G401 (cell line): ENCODE measurements around the gene RPL28. TPM values are rescaled to one million over a fixed set of nuclear protein-coding genes. Genes with fewer than 3 reads are reported as not detected.
"Not testable (repeated sequence)": the region's sequence is repeated elsewhere in the genome, so short reads cannot be mapped to it uniquely, and the experiment has no call there.

ENCODE experiments used
- DNase-seq: peaks from one replicate; pipeline ENCODE4 v3.0.0-alpha.2; 2015; ENCODE audit warnings: low spot score
- in situ Hi-C: cut with HindIII; loops from 2 replicates; pipeline ENCODE4 v1.10.0; 2016; ENCODE audit warnings: low sequenced_read_pairs, mixed read lengths
- total RNA-seq: library from RNA; depleted of rRNA; stranded (reverse); fragments of >200 nt; shearing (Covaris generic); gene quantifications from 2 replicates; pipeline ENCODE4 v1.2.3, GENCODE V29; 2014

The RPL28 gene
- total RNA-seq, 1 experiment from 2014 or later: 236 TPM

DNA sequence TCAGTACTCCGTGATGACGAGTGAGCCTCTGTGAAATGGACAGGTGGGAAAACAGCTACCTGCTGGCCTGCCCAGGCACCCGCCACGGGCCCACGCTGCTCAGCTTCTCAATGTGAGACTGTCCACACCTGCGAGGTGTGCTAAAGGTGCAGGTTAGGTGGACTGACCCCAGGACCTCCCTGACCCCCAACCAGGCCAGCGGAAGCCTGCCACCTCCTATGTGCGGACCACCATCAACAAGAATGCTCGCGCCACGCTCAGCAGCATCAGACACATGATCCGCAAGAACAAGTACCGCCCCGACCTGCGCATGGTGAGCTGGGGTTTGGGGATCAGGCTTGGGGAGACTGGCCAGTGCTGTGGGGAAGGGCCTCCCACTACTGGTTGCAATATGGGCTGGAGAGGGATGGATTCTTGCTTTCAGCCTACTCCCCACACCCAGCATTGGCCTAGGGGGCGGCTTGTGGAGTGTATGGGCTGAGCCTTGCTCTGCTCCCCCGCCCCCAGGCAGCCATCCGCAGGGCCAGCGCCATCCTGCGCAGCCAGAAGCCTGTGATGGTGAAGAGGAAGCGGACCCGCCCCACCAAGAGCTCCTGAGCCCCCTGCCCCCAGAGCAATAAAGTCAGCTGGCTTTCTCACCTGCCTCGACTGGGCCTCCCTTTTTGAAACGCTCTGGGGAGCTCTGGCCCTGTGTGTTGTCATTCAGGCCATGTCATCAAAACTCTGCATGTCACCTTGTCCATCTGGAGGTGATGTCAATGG, 2.2 kb downstream of the RPL28 start:
- in situ Hi-C loops: no loop called here
- DNase-seq: no peak

- DNase-seq: no peak
- in situ Hi-C loops: no loop called here
These were observed 3.9 kb downstream of the RPL28 start for GRCh38 chr19:55389386-55390317.

DNA sequence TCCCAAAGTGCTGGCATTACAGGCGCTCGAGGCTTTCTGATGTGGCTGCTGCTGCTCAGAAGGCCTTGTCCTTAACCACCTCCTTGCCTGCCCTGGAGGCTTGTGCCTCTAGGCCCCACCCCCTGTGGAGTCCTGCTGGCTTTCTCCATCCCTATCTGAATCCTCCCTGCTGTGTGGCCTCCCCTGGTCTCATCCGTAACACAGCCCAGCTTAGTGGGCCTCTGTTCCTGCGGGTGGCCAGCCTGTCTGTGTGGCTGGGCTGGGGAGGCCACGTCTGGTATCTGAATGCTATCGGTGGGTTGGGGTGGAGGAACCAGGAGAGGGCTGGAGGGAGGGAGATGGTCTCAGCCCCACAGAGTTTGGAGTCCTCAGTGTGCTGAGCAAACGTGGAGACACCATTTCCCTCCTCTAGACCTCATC, 4.7 kb downstream of the RPL28 start:
- in situ Hi-C loops: no loop called here
- no peak for DNase-seq

DNA sequence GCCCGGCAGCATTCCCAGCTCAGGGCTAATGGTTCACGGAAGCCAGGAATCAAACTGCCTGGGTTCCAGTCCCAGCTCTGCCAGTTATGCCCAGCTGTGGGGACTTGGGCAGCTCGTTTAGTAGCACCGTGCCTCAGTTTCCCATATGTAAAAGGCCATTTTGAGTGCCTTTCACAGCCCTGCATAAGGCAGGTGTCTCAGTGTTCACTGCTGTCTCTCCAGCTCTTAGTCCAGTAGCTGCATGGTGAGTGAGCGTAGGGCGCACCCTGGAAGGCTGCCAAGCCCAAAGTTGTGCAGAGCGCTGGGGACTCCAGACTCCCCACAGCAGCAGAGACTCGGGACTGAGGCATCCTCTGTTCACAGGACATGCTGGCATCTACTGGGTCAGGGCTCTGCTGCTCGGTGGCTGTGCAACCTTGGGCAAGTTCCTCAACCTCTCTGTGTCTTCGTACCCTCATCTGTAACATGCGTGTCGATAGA, 5.5 kb downstream of the RPL28 start:
- no peak for DNase-seq

GRCh38 chr19:55391702-55392615, 6.2 kb downstream of the RPL28 start:
- DNase-seq: no peak

More for the DNA sequence above, 5.5 kb downstream of the RPL28 start:
- in situ Hi-C loops: no loop called here

DNA sequence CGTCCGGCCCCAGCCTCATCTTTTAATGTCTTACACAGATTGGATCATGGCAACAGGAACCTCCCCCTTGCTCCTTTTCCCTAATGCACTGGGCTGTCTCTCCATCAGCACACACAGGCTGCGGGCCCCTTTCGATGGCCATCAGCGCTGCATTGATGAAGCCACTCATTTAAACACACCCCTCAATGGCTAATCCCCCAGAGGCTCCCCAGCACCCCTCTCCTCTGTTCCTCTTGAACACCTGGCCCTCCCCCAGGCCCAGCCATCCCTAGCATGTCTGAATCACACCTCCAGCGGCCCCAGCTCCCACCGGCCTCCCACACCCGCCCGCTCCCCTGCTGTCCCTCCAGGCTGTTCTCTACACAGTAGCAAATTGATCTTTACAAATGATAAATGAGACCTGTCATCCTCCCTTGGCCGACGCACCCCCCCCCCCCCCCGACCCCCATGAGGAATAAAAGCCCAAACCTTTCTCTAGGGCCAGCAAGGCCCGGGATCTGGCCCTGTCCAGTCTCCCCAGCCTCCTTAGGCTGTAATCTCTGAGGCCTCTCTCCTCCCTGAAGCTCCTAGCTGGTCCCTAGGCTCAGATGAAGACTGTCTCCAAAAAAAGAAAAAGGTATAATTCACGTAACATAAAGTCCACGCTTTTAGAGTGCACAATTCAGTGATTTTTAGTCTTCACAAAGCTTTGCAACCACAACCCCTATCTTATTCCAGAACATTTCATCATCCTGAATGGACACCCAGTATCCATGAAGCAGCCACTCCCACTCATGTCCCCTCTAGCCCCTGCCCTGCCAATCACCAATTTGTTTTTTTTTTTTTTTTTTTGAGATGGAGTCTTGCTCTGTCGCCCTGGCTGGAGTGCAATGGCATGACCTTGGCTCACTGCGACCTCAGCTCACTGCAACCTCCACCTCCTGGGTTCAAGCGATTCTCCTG, 7.4 kb downstream of the RPL28 start:
- in situ Hi-C loops: no loop called here
- DNase-seq: no peak

More at GRCh38 chr19:55391702-55392615, 6.2 kb downstream of the RPL28 start:
- in situ Hi-C loops: no loop called here

DNA sequence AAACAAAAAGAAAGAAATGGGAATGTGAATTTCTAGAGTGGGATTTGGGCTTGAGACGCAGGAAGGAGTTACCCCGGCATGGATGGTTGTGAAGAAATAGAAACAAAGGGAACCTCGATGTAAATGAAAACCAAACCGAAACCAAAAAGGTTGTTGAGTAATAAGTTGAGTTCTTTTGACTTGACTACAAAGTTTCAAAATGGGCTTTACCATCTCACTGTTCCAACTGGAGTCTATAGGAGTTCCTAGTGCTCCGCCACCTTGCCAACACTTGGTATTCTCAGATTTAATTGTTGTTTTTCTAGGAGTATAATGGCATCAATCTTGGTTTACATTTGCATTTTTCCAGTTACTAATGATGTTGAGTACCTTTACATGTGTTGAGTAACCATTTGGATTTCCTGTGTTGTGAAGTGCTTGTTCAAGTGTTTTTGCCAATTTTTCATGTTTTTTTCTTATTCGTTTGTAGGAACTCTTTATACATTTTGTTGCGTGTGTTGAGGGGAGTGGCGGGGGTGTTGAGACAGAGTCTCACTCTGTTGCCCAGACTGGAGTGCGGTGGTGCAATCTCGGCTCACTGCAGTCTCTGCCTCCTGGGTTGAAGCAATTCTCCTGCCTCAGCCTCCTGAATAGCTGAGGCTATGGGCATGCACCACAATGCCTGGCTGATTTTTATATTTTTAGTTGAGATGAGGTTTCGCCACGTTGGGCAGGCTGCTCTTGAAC, 12.6 kb downstream of the RPL28 start:
- in situ Hi-C loops: no loop called here
- no peak for DNase-seq

DNA sequence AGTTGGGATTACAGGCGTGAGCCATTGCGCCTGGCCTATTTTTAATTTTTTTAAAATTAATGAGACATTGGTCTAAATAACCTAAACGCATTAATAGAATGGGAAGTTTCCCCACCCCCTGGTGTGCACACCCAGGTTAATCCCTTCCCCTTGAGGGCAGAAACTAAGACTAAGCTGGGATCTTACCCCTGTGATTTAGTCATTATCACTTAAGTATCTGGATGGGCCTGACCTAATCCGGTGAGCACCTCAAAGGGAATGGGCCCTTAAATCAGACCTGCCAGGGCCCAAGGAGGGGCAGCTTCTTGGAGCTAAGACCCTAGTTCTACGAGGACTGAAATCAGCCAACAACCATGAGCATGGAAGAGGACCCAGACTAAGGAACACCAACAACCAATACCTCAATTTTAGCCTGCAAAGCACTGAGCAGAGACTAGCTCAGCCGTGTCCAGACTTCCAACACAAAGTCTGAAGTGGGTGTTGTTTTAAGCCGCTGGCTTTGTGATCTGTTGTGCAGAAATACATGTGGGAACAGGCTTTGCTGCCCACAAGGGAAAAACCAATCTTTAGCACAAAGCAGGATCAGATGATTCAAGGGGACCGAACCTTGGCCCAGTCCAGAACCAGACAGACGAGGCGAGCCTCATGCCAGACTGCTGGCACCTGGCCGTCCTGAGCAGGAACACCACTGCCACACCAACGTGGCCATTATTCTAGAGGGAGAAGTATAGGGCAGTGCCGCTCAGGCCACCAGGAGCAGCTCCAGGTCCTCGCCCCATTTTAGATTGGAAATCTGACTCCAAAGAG, 14.8 kb downstream of the RPL28 start:
- in situ Hi-C loops: no loop called here

GRCh38 chr19:55401390-55401789, 15.7 kb downstream of the RPL28 start:
- DNase-seq: not testable (repeated sequence)

More for the DNA sequence above, 14.8 kb downstream of the RPL28 start:
- no peak for DNase-seq

GRCh38 chr19:55402509-55402908, 16.8 kb downstream of the RPL28 start:
- in situ Hi-C loops: no loop called here

More at GRCh38 chr19:55401390-55401789, 15.7 kb downstream of the RPL28 start:
- in situ Hi-C loops: not testable (repeated sequence)

DNA sequence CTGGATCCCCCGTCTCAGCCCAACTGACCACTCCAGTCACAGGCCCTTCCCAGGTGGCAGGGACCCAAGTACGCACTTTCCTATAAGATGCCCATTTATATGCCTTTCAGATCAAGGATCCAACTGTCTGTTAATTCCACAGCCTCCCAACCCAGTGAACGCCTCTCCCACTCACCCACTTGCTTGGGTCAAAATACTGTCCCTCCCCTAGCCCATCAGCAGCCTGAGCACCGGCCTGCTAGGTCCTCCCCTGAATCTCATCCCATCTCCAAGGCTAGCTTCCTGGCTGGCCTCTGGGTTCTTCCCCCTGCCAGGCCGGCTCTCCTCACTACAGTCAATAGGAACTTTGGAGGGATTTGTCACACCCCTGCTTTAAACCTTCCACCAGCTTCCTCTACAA, 19.9 kb downstream of the RPL28 start:
- no peak for DNase-seq
- in situ Hi-C loops: no loop called here

More at GRCh38 chr19:55402509-55402908, 16.8 kb downstream of the RPL28 start:
- no peak for DNase-seq

DNA sequence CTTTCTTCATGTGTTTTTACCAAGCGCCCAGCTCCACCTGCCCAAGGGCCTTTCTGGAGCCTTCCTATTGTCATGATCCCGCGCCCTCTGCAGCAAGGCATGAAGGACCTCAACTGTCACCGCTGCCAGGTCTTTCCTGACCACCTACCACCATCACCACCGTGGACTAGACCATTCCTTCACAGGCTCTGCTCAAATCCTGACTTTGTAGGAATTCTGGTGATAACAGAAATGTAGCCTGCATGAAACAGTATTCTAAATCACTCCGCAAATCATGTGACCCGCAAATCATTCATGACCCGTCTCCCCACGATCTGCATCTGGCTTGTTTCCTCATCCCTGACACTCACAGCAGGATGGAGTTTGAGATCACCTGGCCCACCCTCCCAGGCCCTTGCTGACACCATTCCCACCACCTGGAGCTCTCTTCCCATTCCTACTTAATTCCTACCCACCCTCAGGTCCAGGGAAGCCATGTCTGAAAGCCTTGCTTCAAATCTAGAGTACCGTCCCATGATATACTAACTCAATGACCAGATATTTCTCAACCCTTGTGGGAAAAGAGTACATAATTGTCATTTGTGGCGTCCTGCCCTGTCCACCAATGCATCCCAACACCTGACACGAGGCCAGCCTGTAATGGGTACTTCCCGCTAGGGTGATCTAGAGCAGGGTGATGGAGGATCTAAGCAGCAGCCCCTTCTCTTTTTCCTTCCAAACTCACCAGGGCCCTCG, 20.5 kb downstream of the RPL28 start:
- in situ Hi-C loops: no loop called here
- DNase-seq: no peak

DNA sequence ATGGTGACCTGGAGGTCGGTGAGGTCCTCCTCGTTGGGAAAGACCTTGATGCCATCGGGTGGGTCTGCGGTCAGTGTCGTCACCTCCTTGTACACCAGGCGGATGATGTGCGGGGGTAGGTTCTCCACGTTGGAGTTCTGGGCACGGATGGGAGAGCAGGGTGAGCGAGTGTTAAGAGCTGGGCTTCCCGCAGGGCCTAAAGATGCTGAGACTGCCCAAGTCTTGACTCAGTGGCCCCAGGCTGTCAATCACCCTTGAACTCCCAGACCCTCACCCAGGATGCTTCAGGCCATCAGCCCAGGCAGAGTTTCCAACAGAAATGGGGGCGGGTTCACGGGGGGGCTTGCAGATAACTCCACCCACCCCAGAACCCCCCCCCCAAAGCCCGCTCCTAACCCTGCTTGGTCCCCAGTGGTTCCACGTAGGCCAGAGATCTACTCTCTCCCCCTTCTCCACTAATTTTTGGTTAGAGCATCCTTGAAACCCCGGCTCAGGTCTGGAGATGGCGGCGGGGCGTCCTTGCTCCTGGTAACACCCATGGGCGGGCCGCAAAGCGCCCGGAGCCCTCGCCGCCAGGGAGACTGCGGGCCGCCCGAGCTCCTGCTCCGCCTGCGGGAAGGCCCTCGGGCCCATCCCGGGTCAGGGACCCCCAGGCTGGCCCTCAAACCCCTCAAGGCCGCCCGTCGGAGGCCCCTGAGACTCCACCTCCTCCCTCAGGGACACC, 21.3 kb downstream of the RPL28 start:
- DNase-seq: no peak
- in situ Hi-C loops: no loop called here

DNA sequence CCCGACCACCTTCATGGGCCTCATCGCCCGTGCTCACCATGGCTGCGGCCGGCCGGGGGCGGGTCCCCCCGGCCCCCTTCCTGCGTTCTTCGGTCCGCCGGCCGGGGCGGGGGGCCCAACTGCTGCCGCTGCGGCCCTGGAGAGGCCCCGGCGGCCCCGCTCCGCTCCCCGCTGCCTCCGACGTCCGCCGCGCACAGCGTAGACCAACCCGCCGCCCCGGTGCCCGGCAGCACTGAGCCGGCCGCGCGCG, 21.7 kb downstream of the RPL28 start, which contains the start of gene UBE2S:
Gene UBE2S, minus strand, starts transcription at position 239 of the 250 bp plus-strand sequence. Its CDS starts 199 bp downstream, at position 40.
- DNase-seq, in situ Hi-C loops: not testable (repeated sequence)

DNA sequence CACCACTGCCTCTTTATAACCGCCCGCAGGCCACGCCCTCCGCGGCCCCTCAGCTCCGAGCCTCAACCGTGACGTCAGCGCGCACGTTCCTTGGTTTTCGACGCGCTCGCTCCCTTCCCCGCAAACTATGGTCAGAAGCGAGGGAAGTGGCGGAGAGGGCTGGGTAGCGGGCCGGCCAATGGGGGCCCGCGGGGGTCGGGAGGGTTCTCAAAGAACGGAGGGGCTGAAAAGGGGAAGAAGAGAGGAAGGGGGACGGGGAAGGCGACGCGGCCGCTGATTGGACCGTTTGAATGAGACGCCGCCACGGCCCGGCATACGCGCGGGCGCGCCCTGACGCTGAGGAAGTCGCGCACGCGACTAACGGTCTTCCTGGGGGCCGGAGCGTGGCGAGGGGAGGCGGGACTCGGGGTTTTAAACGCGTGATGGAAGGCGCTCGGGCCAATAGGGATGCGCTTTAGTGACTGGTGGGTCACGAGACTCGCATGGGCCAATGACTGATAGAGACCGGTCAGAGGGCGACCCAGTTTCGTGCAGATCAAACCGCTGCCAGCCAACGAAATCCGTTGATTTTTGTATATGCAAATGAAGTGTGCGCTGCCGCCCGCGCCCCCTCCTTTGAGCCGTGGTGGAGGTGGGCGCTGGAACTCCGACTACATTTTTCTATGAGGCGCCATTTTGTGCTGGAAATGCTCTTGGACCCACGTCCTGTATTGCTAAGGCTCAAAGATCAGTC, 22.2 kb downstream of the RPL28 start:
- in situ Hi-C loops: no loop called here
- DNase-seq: peak; percentile 100
